ENCODE measurements around the gene CLCN7. TPM values are rescaled to one million over a fixed set of nuclear protein-coding genes. Genes with fewer than 3 reads are reported as not detected.

CLCN7 gene, protein sequence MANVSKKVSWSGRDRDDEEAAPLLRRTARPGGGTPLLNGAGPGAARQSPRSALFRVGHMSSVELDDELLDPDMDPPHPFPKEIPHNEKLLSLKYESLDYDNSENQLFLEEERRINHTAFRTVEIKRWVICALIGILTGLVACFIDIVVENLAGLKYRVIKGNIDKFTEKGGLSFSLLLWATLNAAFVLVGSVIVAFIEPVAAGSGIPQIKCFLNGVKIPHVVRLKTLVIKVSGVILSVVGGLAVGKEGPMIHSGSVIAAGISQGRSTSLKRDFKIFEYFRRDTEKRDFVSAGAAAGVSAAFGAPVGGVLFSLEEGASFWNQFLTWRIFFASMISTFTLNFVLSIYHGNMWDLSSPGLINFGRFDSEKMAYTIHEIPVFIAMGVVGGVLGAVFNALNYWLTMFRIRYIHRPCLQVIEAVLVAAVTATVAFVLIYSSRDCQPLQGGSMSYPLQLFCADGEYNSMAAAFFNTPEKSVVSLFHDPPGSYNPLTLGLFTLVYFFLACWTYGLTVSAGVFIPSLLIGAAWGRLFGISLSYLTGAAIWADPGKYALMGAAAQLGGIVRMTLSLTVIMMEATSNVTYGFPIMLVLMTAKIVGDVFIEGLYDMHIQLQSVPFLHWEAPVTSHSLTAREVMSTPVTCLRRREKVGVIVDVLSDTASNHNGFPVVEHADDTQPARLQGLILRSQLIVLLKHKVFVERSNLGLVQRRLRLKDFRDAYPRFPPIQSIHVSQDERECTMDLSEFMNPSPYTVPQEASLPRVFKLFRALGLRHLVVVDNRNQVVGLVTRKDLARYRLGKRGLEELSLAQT
- 10 to 100 TPM; 19.4 to 31.7 TPM for total RNA-seq

DNA sequence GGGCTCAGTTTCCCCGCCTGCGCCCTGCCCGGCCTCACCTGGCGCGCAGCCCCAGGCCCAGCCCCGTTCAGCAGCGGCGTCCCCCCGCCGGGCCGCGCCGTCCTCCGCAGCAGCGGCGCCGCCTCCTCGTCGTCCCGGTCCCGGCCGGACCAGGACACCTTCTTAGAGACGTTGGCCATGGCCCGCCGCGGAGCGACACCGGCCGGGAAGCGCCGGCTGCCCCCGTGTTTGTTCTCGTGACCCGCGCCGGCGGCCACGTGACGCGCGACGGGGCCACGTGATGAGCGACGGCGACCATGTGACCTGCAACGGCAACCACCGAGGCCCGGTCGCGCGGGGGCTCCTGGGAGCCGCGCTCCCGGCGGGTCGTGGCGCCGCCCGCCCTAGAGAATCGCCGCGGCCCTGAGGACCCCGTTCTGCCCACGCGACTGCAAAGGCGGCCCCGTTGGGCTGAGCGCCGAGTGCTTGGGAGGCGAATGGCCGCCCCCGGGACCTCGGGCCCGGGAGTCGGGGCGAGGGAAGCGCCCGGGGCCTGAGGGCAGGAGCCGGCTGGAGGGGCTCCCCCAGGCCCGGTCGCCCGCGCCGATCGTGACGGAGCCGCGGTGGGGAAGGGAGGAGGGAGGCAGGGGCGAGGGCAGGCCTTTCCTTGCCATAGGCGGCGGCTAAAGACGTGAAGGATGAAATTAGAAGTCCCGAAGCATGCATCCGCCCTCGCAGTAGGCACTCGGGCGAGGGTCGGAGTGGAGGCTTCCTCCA, at the start of gene CLCN7:
Gene CLCN7, minus strand, starts transcription at position 233 of the 756 bp plus-strand sequence. Its CDS starts 54 bp downstream, at position 179.
- Histone ChIP-seq H3K27me3 (no peaks in the 10 kb centered on the region), H3K9me3 (no peaks in the 10 kb centered on the region), H3K27ac (peak within 1 kb of the TSS; percentile 84 to 94), H3K4me1 (peaks cover 0 to 35% of the 10 kb centered on the region in 2 donors), H3K36me3 (no peaks in the 10 kb centered on the region), H3K4me3 (peak within 1 kb of the TSS; percentile 74 to 98)
- TF ChIP-seq, protein P1, sequence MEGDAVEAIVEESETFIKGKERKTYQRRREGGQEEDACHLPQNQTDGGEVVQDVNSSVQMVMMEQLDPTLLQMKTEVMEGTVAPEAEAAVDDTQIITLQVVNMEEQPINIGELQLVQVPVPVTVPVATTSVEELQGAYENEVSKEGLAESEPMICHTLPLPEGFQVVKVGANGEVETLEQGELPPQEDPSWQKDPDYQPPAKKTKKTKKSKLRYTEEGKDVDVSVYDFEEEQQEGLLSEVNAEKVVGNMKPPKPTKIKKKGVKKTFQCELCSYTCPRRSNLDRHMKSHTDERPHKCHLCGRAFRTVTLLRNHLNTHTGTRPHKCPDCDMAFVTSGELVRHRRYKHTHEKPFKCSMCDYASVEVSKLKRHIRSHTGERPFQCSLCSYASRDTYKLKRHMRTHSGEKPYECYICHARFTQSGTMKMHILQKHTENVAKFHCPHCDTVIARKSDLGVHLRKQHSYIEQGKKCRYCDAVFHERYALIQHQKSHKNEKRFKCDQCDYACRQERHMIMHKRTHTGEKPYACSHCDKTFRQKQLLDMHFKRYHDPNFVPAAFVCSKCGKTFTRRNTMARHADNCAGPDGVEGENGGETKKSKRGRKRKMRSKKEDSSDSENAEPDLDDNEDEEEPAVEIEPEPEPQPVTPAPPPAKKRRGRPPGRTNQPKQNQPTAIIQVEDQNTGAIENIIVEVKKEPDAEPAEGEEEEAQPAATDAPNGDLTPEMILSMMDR (IDR thresholded peaks at IDR 0.05) = peak in 1 of 2 donors; percentile 36
- peak; percentile 94 for DNase-seq (ENCODE audit: low spot score)

DNA sequence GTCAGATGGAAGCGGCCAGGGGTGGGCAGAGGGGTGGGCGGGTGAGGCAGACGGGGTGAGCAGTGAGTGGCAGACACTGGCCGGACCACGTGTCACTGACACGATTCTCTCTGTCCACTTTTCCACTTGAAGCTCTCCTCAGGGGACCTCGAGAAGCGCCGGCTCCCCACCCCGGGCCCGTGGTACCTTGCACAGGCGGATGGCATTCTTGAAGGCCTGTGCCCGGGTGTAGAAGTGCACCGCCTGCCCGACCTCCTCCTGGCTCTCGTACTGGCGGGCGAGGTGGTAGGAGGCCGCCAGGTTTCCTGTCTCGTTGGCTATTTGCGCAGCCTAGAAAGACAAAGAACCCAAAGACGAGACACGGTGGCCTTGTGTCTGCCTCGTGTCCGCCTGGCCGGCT, 49.5 kb upstream of the CLCN7 start:
- no peaks in the 10 kb centered on the region for H3K27me3 ChIP-seq
- DNase-seq (ENCODE audit: low spot score) = no peak
- H3K4me3 ChIP-seq = no peak overlapping the region
- no peak overlapping the region for H3K27ac ChIP-seq
- H3K4me1 ChIP-seq = peaks cover 0 to 26% of the 10 kb centered on the region in 2 donors
- TF ChIP-seq, protein P1 (IDR thresholded peaks at IDR 0.05) = no peak
- H3K36me3 ChIP-seq = peaks cover 10% of the 10 kb centered on the region
- H3K9me3 ChIP-seq = no peaks in the 10 kb centered on the region

DNA sequence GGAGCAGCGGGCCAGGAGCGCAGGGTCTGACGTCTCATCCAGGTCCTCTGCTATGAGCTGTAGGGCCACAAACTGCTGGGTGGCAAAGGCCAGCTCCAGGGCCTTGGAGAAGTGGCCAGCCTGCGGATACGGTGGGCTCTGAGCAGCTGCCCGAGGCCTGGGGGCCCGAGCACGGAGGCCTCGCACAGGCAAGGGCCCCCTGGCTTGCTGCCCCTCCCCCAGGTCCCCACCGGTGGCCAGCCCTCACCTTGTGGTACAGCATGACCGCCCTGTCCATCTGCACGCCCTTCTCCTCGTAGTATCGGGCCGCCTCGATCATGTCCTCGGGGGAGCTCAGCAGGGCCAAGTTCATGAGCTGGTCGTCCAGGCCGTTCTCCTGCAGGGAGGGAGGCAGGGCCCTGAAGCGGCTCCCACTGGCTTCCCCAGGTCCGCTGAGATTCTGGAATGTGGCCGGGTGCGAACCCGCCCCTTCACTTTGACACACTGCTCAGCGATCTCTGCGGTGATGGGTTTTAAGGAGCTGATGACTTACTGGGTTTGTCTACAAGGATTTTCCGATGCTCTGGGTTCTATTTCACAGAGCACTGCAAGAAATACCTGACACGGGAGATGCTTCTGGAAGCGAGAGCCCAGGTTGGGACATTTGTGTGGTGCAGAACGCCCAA, 48.9 kb upstream of the CLCN7 start:
- Histone ChIP-seq H3K36me3 (peaks cover 10% of the 10 kb centered on the region), H3K9me3 (no peaks in the 10 kb centered on the region), H3K4me3 (no peak overlapping the region), H3K27me3 (no peaks in the 10 kb centered on the region), H3K27ac (no peak overlapping the region), H3K4me1 (peaks cover 0 to 20% of the 10 kb centered on the region in 2 donors)
- no peak for DNase-seq (ENCODE audit: low spot score)
- TF ChIP-seq, protein P1 (IDR thresholded peaks at IDR 0.05) = no peak

DNA sequence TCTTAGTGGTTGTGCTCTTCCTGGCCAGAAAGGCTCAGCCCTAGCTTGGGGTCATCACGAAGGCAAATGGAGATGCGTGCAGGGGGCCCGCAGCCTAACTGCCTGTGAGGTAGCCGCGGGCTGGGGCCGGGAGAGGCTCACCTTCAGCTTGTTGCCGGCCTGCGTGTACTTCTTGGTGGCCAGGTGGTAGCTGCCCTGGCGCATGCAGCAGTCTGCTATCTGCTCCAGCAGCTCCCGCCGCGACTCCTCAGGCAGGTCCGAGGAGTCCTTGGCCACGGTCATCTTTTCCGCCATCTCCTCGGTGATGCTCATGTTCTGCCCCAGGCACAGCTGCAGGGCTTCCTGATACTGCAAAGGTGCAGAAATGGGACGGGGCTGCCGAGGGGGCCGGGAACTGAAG, 45.6 kb upstream of the CLCN7 start:
- Histone ChIP-seq H3K4me1 (no peaks in the 10 kb centered on the region), H3K9me3 (no peaks in the 10 kb centered on the region), H3K36me3 (peaks cover 10% of the 10 kb centered on the region), H3K27me3 (no peaks in the 10 kb centered on the region), H3K4me3 (no peak overlapping the region), H3K27ac (no peak overlapping the region)
- TF ChIP-seq, protein P1 (IDR thresholded peaks at IDR 0.05) = no peak
- no peak for DNase-seq (ENCODE audit: low spot score)

DNA sequence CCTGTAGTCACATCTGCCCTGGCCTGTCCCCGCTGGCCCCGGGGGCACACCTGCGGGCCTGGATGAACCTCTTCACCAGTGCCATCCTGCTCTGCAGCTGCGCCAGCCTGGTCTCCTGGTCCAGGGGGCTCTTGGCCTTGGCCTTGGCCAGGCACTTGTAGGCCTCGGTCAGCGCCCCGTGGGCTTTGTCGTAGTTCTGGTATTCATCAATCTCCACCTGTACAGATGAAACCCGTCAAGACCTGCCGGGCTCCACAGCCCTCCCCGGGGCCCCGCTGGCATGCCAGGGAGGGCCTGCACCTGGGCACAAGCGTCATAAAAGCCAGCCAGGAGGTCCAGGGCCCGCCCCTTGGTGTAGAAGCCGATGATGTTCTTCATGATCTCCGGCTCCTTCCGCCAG, 45.0 kb upstream of the CLCN7 start:
- H3K27me3 ChIP-seq = no peaks in the 10 kb centered on the region
- H3K4me1 ChIP-seq = no peaks in the 10 kb centered on the region
- peaks cover 10% of the 10 kb centered on the region for H3K36me3 ChIP-seq
- TF ChIP-seq, protein P1 (IDR thresholded peaks at IDR 0.05) = no peak
- H3K4me3 ChIP-seq = no peak overlapping the region
- no peak for DNase-seq (ENCODE audit: low spot score)
- H3K27ac ChIP-seq = no peak overlapping the region
- H3K9me3 ChIP-seq = peaks cover 0 to 3% of the 10 kb centered on the region in 2 donors
